ENCODE data around the gene DNAH8. TPM values are rescaled to one million over a fixed set of nuclear protein-coding genes. Genes with fewer than 3 reads are reported as not detected.

DNAH8 gene
- polyA plus RNA-seq, 3 donors: 0.31 to 0.79 (median 0.37) TPM

DNA sequence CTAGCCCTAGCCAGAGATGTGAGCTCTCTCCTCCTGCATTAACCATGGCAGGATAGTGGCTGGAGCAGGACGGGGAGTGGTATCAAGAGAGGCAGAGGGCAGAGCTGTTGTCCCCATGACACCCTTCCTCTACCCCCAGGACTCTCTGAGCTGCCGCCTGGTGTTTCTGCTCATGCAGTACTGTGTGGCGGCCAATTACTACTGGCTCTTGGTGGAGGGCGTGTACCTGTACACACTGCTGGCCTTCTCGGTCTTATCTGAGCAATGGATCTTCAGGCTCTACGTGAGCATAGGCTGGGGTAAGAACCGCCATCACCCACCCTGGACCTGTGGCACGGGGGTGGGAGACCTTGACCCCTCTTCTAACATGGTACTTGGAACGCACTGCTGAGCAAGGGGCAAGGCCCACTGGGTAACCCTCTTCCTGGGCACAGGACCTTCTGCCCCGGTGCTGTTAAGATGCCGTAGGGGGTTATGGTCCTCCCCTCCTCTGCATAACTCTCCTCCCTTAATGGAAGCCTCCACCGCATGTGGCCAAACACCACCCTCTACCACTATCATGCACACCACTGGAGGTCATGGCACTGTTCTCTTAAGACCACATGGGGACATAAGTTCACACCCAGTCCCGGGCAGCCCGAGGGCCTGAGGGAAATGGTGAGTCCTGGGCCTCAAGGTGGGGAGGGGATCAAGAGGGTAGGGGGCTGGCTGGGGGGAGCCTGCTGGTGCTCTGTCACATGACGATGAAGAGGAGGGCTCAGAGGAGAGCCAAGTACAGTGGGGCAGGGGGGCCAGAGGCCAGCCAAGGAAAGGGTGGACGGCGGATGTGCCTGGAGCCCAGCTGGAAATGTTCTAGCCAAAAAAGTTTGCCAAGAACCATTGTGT lies 358.6 kb downstream of the DNAH8 start:
- no peak for DNase-seq

DNA sequence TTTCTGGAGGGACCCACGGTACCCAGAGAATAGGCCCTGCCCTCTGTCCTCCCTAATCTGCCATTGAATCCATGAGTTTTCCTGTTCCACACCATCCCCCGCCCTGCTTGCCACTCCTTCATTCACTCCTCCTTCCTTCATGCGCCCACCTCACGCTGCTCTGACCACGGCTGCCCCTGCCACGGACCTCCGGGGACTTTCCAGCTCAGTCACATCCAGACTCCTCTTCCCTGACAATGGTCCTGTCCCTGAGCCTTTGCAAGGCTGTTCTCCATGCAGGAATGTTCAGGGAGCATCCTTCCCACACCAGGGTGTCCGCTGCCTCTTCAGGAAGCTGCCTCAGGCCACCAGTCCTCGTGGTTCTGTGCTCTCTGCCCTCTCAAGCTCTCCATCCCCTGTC lies 359.4 kb downstream of the DNAH8 start:
- DNase-seq: no peak

DNA sequence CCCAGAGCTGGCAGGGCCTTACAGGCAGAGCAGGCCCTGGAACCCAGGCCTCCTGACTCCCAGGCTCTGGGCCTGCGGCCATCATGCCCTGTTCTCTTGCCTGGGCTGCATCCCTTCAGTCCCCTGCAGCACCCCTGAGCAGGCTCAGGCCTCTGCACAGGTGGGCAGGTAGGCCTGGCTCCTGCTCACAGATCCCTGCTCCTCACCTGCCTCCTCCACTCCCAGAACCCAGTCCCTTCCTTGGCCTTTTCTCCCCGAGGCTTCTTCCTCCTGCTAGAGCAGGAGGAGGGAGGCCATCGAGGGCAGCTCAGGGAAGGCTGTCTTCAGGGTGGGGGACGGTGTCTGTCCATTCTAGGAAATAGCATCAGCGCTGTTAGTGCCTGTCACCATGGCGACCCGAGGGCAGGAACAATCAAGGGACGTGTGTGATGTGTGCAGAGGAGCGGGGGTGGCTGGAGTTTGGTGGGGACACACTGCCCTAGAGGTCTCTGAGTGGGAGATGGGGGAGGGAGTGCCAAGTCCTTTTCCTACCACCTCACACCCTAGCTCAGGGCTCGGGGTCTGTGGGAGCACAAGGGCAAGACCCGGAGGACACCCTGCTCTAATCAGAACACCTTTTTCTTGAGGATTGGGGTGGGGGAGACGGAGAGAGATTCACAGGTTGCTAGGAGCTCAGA lies 360.0 kb downstream of the DNAH8 start:
- no peak for DNase-seq

DNA sequence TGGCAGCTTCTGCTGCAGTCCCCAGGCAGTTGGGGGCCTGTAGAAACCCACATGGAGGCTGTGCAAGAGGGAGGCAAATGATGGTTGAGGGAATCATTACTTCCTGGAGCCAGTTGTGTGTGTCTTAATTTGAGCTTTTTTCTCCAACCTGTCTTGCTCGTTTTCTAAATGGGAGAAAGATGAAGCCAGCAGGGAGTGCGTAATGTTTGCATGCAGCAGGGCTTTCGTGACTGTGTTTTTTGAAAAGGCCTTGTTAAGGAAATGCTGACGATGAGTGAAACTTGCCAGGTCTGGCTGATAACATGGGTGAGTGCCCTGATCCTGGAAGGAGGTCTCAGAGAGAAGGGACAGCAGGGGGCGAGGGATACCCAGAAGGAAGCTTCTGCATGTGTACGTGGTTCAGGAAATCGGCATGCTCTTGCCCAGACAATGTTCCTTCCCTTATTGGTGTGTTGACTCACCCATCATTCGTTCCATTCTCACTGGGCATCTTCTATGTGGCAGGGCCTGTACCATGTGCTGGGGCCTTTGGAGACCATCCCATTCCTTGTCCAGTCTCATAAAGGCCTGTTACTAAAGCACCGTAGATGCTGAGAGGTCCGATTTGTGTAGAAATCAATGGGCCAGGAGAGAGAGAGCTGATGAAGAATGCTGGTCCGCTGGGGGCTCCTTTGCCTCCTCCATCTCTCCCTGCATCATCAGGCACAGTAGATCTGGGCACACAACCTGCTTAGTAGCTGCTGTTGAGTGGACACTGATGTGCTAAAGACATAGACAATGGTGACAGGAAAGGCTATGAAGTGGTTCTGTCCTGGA lies 360.9 kb downstream of the DNAH8 start:
- DNase-seq: no peak

DNA sequence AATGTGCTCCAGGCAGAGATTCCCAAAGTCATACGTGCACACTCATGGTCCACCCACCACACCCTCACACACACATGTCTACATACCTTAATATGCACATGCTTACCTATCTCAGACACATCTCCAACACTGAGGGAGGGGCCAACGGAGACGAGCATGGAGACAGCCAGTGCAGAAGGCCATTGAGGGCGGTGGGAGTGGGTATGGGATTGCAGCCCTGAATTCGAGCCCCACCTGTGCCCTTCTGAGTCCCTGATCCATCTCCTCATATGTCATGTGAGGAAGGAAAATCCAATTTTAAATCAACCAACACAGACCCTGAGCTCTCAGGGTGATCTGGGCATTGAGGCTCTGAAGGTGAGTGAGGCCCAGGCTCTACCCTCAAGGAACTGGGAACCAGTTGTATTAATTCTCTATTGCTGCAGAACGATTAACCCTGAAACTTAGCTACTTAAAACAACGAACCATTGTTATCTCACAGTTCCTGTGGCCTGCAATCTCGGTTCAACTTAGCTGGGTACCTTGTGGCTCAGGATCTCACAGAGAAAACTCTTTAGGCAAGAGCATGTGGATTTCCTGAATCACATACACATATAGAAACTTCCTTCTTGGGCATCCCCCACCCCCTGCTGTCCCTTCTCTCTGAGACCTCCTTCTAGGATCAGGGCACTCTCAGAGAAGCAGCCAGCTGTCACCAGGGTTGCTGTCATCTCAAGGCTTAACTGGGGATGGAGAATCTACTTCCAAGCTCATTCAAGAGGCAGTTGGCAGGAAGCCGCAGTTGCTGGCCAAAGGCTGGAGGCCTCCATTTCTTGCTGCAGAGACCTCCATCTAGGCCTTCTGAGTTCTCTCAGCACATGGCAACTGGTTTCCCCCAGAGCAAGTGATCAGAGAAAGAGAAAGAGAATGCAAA lies 361.8 kb downstream of the DNAH8 start:
- DNase-seq: no peak

DNA sequence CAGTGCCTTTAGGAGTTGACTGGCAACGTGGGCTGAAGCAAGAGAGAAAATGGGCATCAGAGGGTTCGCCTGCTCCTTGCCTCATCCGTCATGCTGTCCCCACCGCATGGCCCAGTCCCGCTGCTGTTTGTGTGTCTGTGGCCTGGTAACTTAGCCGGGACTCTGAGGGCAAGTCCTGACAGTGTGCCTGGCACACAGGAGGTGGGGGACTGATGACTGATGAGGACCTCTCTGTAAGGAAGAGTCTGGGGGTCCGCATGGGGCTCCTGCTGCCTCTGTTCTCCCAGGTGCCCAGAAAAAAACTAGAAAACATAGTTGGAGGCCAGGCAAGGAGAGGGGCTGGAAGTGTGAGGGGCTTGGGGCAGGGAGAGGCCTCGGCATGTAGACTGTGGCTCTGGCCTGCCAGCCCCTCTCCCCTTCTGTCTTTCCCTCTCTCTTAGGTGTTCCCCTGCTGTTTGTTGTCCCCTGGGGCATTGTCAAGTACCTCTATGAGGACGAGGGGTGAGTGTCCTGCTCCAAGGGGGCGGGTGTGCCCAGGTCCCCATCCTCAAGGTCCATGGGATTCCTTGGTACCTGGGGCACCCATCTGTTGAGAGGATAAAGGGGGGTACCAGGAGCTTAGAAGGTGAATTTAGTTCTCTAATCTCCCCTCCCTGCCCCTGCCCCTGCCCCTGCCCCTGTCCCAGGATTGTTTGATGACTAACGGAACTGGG lies 362.9 kb downstream of the DNAH8 start:
- no peak for DNase-seq

DNA sequence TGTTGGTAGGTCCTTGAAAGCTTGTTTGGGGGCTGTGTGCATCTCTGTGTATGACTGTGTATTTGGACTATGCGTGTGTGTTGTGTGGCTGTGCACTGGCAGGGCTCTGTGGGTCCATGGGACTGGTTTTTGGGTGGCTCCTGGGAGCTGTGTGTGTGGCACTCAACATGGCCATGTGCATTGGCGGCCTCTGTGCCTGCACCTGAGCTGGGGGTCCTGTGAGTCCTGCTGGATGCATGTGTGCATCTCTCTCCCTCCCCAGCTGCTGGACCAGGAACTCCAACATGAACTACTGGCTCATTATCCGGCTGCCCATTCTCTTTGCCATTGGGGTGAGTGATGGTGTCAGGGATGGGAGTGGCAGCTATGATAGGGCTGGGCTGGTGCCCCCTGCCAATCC lies 363.6 kb downstream of the DNAH8 start:
- no peak for DNase-seq

DNA sequence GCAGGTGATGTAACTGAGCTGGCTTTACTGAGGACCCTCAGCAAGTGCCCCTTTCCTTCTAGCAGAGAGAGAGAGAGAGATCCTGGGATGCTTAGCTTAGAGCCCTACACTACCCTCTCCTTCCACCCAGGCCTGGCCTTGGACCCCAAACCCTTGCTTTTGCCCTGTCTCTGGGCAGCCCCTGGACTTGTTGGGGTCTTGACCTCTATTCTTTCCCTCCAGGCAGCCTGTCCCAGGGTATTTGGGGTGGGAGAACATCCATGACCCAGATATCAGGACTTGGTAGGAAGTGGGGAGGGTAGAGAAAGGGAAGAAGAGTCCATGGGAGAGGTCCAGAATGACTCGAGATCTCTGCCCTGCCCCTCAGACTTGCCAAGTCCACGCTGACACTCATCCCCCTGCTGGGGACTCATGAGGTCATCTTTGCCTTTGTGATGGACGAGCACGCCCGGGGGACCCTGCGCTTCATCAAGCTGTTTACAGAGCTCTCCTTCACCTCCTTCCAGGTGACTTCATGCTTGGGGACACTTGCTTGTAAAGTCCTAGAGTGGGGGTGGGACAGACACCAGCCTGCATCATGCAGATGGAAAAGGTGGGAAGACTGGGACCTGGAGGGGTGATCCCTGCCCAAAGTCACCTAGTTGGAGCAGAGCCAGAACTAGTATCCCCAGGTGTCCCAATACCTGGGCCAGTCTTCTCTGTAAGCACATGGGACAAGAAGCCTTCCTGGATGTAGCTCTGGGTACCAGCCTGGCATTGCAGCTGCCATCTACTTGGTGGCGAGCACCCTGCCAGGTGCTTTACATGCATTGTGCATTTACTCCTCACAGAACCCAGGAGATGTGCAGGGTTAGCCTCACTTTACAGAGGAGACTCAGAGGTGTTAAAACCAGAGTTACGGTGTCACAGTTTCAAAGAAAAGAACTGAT lies 364.4 kb downstream of the DNAH8 start:
- DNase-seq: no peak

Other genes with a start within 250 kb of the DNAH8 start
- gene BTBD9, start 75.4 kb upstream of the DNAH8 start, polyA plus RNA-seq (ENCODE audit: insufficient read length in 3 of 3): 10 to 100 TPM; 13.7 to 16.9 (median 16.1) TPM
- 100 to 1,000 TPM; 129 to 137 (median 135) TPM for gene GLO1, start 12.2 kb upstream of the DNAH8 start, polyA plus RNA-seq (ENCODE audit: insufficient read length in 3 of 3)